H1 (cell line): ENCODE measurements around the gene OR10A6. TPM values are rescaled to one million over a fixed set of nuclear protein-coding genes. Genes with fewer than 3 reads are reported as not detected.

ENCODE experiments used
- CTCF ChIA-PET: fragments of 300-600 bp; sonication (Branson Sonifier 250); formaldehyde crosslinking; loops from one replicate; lab custom pipeline; 2021; ENCODE audit not compliant: partially characterized antibody; lab: Charles Lee
- POLR2A ChIA-PET: fragments of 300-600 bp; sonication (Branson Sonifier 250); formaldehyde crosslinking; loops from one replicate; lab custom pipeline; 2021; ENCODE audit warnings: inconsistent platforms; ENCODE audit not compliant: partially characterized antibody; lab: Charles Lee
- DNase-seq, 2 experiments: peaks; one replicate each; pipeline versions ENCODE4 v3.0.0 to v3.0.0-alpha.2; 2010 to 2022; ENCODE audit warnings: low spot score in 2 of 2, low read depth in 1 of 2, mixed read lengths in 1 of 2
- FAIRE-seq: peaks from 2 replicates; lab custom pipeline; 2011; peaks lifted over from hg19 to GRCh38; lab: Jason Lieb, UNC
- H2AFZ ChIP-seq: 2 replicates; pipeline ENCODE4 v1.8.1; 2012; ENCODE audit warnings: low read length, inconsistent platforms
- H2AK5ac ChIP-seq: 2 replicates; pipeline ENCODE4 v1.6.1; 2013; ENCODE audit warnings: low read depth, low read length
- H2BK120ac ChIP-seq: replicated peaks from 2 replicates; pipeline ENCODE3; 2013; ENCODE audit warnings: low read depth, low read length, inconsistent platforms
- H2BK12ac ChIP-seq: 2 replicates; pipeline ENCODE4 v1.6.1; 2013; ENCODE audit warnings: low read depth, low read length
- H2BK15ac ChIP-seq: 2 replicates; pipeline ENCODE4 v1.6.1; 2013; ENCODE audit warnings: low read length
- H2BK20ac ChIP-seq: 2 replicates; pipeline ENCODE4 v1.6.1; 2013; ENCODE audit warnings: low read length
- H2BK5ac ChIP-seq: 2 replicates; pipeline ENCODE4 v1.6.1; 2013; ENCODE audit warnings: low read depth, low read length
- H3K14ac ChIP-seq: 2 replicates; pipeline ENCODE4 v1.6.1; 2013; ENCODE audit warnings: inconsistent platforms; ENCODE audit not compliant: insufficient read length
- H3K18ac ChIP-seq: 2 replicates; pipeline ENCODE4 v1.6.1; 2013; ENCODE audit warnings: low read length; ENCODE audit errors: extremely low read depth
- H3K23ac ChIP-seq: 2 replicates; pipeline ENCODE4 v1.6.1; 2013; ENCODE audit warnings: inconsistent platforms; ENCODE audit not compliant: insufficient read length
- H3K23me2 ChIP-seq: 2 replicates; pipeline ENCODE4 v1.6.1; 2013; ENCODE audit warnings: low read depth, low read length
- H3K27ac ChIP-seq: 2 replicates; pipeline ENCODE4 v1.6.1; 2011; ENCODE audit warnings: low read depth, low read length, inconsistent platforms
- H3K27me3 ChIP-seq, 4 experiments: replicated peaks in 1 of 4; 1 replicate in 1 of 4; 2 replicates in 3 of 4; pipeline versions ENCODE4 v1.6.1 to v1.8.1; 2011 to 2013; ENCODE audit warnings: low read length in 3 of 4, mild to moderate bottlenecking in 3 of 4, inconsistent platforms in 2 of 4, mixed read lengths in 2 of 4, moderate library complexity in 1 of 4; ENCODE audit not compliant: control insufficient read depth in 3 of 4, insufficient read depth in 3 of 4; ENCODE audit errors: extremely low read depth in 1 of 4
- H3K36me3 ChIP-seq, 4 experiments: 2 replicates each; pipeline versions ENCODE4 v1.6.1 to v1.8.1; 2011 to 2013; ENCODE audit warnings: mild to moderate bottlenecking in 4 of 4, low read length in 3 of 4, moderate library complexity in 2 of 4, control low read depth in 1 of 4, inconsistent platforms in 1 of 4; ENCODE audit not compliant: insufficient read depth in 4 of 4, control insufficient read depth in 2 of 4
- H3K4ac ChIP-seq: replicated peaks from 2 replicates; pipeline ENCODE3; 2013; ENCODE audit warnings: low read length, low read depth, mixed read lengths, inconsistent platforms; ENCODE audit not compliant: insufficient read length
- H3K4me1 ChIP-seq, 4 experiments: replicated peaks in 1 of 4; 1 replicate in 1 of 4; 2 replicates in 3 of 4; pipeline versions ENCODE4 v1.6.1 to v1.8.1; 2011 to 2013; ENCODE audit warnings: low read length in 3 of 4, inconsistent platforms in 2 of 4, mixed read lengths in 1 of 4; ENCODE audit not compliant: insufficient read depth in 4 of 4, control insufficient read depth in 3 of 4
- H3K4me2 ChIP-seq, 2 experiments: 2 replicates each; pipeline versions ENCODE4 v1.6.1 to v1.8.1; 2011 to 2013; ENCODE audit warnings: low read depth in 2 of 2, low read length in 2 of 2, control low read depth in 1 of 2, inconsistent platforms in 1 of 2, mild to moderate bottlenecking in 1 of 2; ENCODE audit not compliant: insufficient read depth in 1 of 2
- H3K4me3 ChIP-seq, 4 experiments: fragments of 200-600, 300-600 bp in 1 of 4; sonication (generic), shearing (Covaris generic), sonication (Bioruptor Twin) in 1 of 4; 2 replicates each; pipeline versions ENCODE4 v1.5.1 to v1.8.1; 2011 to 2016; ENCODE audit warnings: low read length in 4 of 4, low read depth in 3 of 4, control low read depth in 2 of 4, inconsistent platforms in 2 of 4, mild to moderate bottlenecking in 2 of 4, mixed read lengths in 1 of 4, moderate library complexity in 1 of 4; ENCODE audit not compliant: insufficient read depth in 2 of 4; ENCODE audit errors: extremely low read depth in 1 of 4
- H3K56ac ChIP-seq: replicated peaks from 2 replicates; pipeline ENCODE3; 2013; ENCODE audit warnings: low read depth, mild to moderate bottlenecking, mixed read lengths, low read length, inconsistent platforms; ENCODE audit not compliant: insufficient read length
- H3K79me1 ChIP-seq: 2 replicates; pipeline ENCODE4 v1.6.1; 2013; ENCODE audit warnings: low read depth, low read length, control low read depth
- H3K79me2 ChIP-seq, 2 experiments: 2 replicates each; pipeline versions ENCODE4 v1.6.1 to v1.8.1; 2012 to 2013; ENCODE audit warnings: low read length in 2 of 2, mild to moderate bottlenecking in 2 of 2, inconsistent platforms in 1 of 2; ENCODE audit not compliant: insufficient read depth in 2 of 2, control insufficient read depth in 1 of 2
- H3K9ac ChIP-seq, 4 experiments: replicated peaks in 1 of 4; 1 replicate in 1 of 4; 2 replicates in 3 of 4; pipeline versions ENCODE4 v1.6.1 to v1.8.1; 2011 to 2013; ENCODE audit warnings: low read depth in 3 of 4, low read length in 3 of 4, control low read depth in 2 of 4, mild to moderate bottlenecking in 2 of 4, moderate library complexity in 2 of 4, inconsistent platforms in 1 of 4; ENCODE audit errors: extremely low read depth in 1 of 4
- H3K9me3 ChIP-seq, 2 experiments: 2 replicates each; pipeline versions ENCODE4 v1.6.1 to v1.8.1; 2012 to 2013; ENCODE audit warnings: mild to moderate bottlenecking in 2 of 2, moderate library complexity in 2 of 2, control low read depth in 1 of 2, inconsistent platforms in 1 of 2, low read depth in 1 of 2, low read length in 1 of 2, mixed read lengths in 1 of 2; ENCODE audit not compliant: insufficient read depth in 2 of 2
- H4K20me1 ChIP-seq, 2 experiments: replicated peaks in 1 of 2; 2 replicates each; pipeline versions ENCODE3 to v1.8.1; 2011 to 2013; ENCODE audit warnings: inconsistent platforms in 2 of 2, low read length in 2 of 2, mild to moderate bottlenecking in 1 of 2; ENCODE audit not compliant: insufficient read depth in 2 of 2, control insufficient read depth in 1 of 2
- H4K5ac ChIP-seq: 2 replicates; pipeline ENCODE4 v1.6.1; 2013; ENCODE audit warnings: low read length, low read depth, mixed read lengths, inconsistent platforms; ENCODE audit not compliant: insufficient read length
- H4K8ac ChIP-seq: 2 replicates; pipeline ENCODE4 v1.8.0; 2013; ENCODE audit warnings: mild to moderate bottlenecking, moderate library complexity, low read length, inconsistent platforms; ENCODE audit not compliant: insufficient read depth; ENCODE audit errors: extremely low read depth
- H4K91ac ChIP-seq: replicated peaks from 2 replicates; pipeline ENCODE3; 2013; ENCODE audit warnings: low read length, mixed read lengths, inconsistent platforms; ENCODE audit not compliant: insufficient read length
- CTBP2 ChIP-seq: IDR thresholded peaks from 2 replicates; pipeline ENCODE4 v1.7.0; 2011; ENCODE audit warnings: borderline replicate concordance, mild to moderate bottlenecking, moderate library complexity, mixed read lengths, low read length; ENCODE audit not compliant: insufficient read depth, insufficient read length
- RBBP5 ChIP-seq: IDR thresholded peaks from 2 replicates; pipeline ENCODE4 v1.7.1; 2012; ENCODE audit warnings: low read depth, mild to moderate bottlenecking, inconsistent platforms, low read length, moderate library complexity, borderline replicate concordance
- SUZ12 ChIP-seq: fragments of 200-600 bp; sonication (generic); IDR thresholded peaks from 2 replicates; pipeline ENCODE4 v1.6.1; 2012; ENCODE audit warnings: mild to moderate bottlenecking, inconsistent platforms, low read length, moderate library complexity, mixed read lengths
- TBP ChIP-seq: IDR thresholded peaks from 2 replicates; pipeline ENCODE4 v1.6.1; 2011; ENCODE audit warnings: low read depth, low read length, improper control_type of control experiment
- TCF12 ChIP-seq: IDR thresholded peaks from 2 replicates; pipeline ENCODE4 v1.6.1; 2011; ENCODE audit warnings: low read depth, mild to moderate bottlenecking, low read length
- TEAD4 ChIP-seq: IDR thresholded peaks from 2 replicates; pipeline ENCODE4 v1.6.1; 2012; ENCODE audit warnings: low read depth, low read length, inconsistent platforms, mixed read lengths
- WGBS, 2 experiments: shearing (Covaris generic) in 1 of 2; methylation state at CpG; one replicate each; pipeline versions ENCODE4 v1.1.6 to v1.1.7; 2013 to 2015; ENCODE audit warnings: low lambda C conversion rate in 2 of 2, mixed read lengths in 2 of 2, inconsistent platforms in 1 of 2, low coverage in 1 of 2, missing lambda C conversion rate in 1 of 2; ENCODE audit not compliant: insufficient replicate concordance in 2 of 2, insufficient coverage in 1 of 2, insufficient read length in 1 of 2; ENCODE audit errors: extremely low coverage in 1 of 2, missing lambda C conversion rate in 1 of 2; 5-methylcytosine and 5-hydroxymethylcytosine counted together
- polyA plus RNA-seq, 7 experiments: library from polyadenylated mRNA; depleted of rRNA in 3 of 7; stranded (reverse) in 5 of 7; unstranded in 2 of 7; fragments of >200 nt in 5 of 7; fragments of 200-250 nt in 2 of 7; gene quantifications; 1 replicate in 5 of 7; 2 replicates in 1 of 7; 4 replicates in 1 of 7; pipeline versions ENCODE4 v1.2.1 to v1.2.3, GENCODE V29; 2011 to 2013; ENCODE audit warnings: missing spikeins in 2 of 7, mixed read lengths in 2 of 7
- total RNA-seq: library from RNA; stranded (reverse); fragmentation: NEBNext Ultra II Directional; extraction: Animal tissue kit (Norgen Biotek cat#: 25700); gene quantifications from 2 replicates; pipeline ENCODE4 v1.2.1, GENCODE V29; 2021

The OR10A6 gene
- total and polyA plus RNA-seq, 2 of the 8 experiments (the other 6 are each of a cell fraction or from before 2014, with no cell fraction given): not detected

GRCh38 chr11:7949934-7950333, 18.9 kb upstream of the OR10A6 start:
- Histone ChIP-seq H3K4me3 (no peak overlapping the region), H3K27me3 (no peaks in the 10 kb centered on the region), H3K36me3 (no peaks in the 10 kb centered on the region), H3K9me3 (no peaks in the 10 kb centered on the region), H4K5ac (no peak overlapping the region), H3K79me2 (no peaks in the 10 kb centered on the region), H4K20me1 (no peaks in the 10 kb centered on the region), H3K14ac (no peak overlapping the region), H2BK15ac (no peak overlapping the region), H2BK120ac (no peak overlapping the region), H3K23ac (no peak overlapping the region), H2BK20ac (no peak overlapping the region), H3K27ac (no peak overlapping the region), H2AFZ (no peak overlapping the region), H3K56ac (no peak overlapping the region), H2BK5ac (no peak overlapping the region), H3K9ac (no peak overlapping the region), H4K8ac (no peak overlapping the region), H3K4ac (no peak overlapping the region), H3K4me2 (no peak overlapping the region), H3K79me1 (no peaks in the 10 kb centered on the region), H3K4me1 (no peaks in the 10 kb centered on the region), H4K91ac (no peak overlapping the region), H2AK5ac (no peak overlapping the region), H2BK12ac (no peak overlapping the region), H3K18ac (no peak overlapping the region), H3K23me2 (no peaks in the 10 kb centered on the region)
- no peak for FAIRE-seq
- no peak for DNase-seq
- ChIA-PET CTCF (interaction anchor here (0.6 to 1.3 kb wide), 2 partner anchors 45 to 339 kb away, joined by 3 read pairs; no protein-coding TSS in a partner anchor), POLR2A (interaction anchor here (0.6 to 1.2 kb wide), 2 partner anchors 23 to 45 kb away, joined by 3 to 5 read pairs; no protein-coding TSS in a partner anchor)
- WGBS, 2 experiments: 86% methylated on average over 1 of the region's 1 CpG; no CpG with 5 or more reads in 1 of the 2 experiments
- TF ChIP-seq TBP (no peak), RBBP5 (no peak), CTBP2 (no peak), TEAD4 (no peak), TCF12 (no peak), SUZ12 (no peak)
